ENCODE measurements around the gene LMAN2L. TPM values are rescaled to one million over a fixed set of nuclear protein-coding genes. Genes with fewer than 3 reads are reported as not detected.

LMAN2L gene
- total RNA-seq (27.0 and 41.1 TPM in 2 replicates), polyA plus RNA-seq (24.7 and 28.2 TPM in 2 replicates), polyA minus RNA-seq (ENCODE audit: low replicate concordance) (13.8 and 23.5 TPM in 2 replicates)
- 15.9 and 19.5 TPM in 2 replicates for polyA plus RNA-seq (2012)

GRCh38 chr2:96739633-96740428, at the start of gene LMAN2L:
TSS of gene LMAN2L (minus strand) at chr2:96740064. CDS start at chr2:96740040, 24 bp downstream.
- Histone ChIP-seq H4K20me1 (ENCODE audit: control insufficient read depth, extremely low read depth, insufficient read depth, low read length) (no peaks in the 10 kb centered on the region), H3K27me3 (ENCODE audit: control insufficient read depth, insufficient read depth, low read length) (no peaks in the 10 kb centered on the region), H3K4me1 (ENCODE audit: control insufficient read depth, extremely low read depth, insufficient read depth, low read length) (peaks cover 2% of the 10 kb centered on the region), H2AFZ (ENCODE audit: low read length) (peak within 1 kb of the TSS; percentile 59), H3K4me2 (ENCODE audit: extremely low read depth, insufficient read depth, low read length) (peak within 1 kb of the TSS; percentile 86), H3K4me3 (replicated peaks in 1 of 4; ENCODE audit: control extremely low read depth in 1 of 4, insufficient read depth in 1 of 4, low read depth in 3 of 4, low read length in 4 of 4) (peak within 1 kb of the TSS; percentile 44 to 93 (median 80)), H3K36me3 (ENCODE audit: control insufficient read depth, insufficient read depth, low read length) (no peaks in the 10 kb centered on the region), H3K9ac (ENCODE audit: insufficient read depth, low read length) (peak within 1 kb of the TSS; percentile 78), H3K27ac (ENCODE audit: insufficient read depth, low read length) (peak within 1 kb of the TSS; percentile 70), H3K9me3 (ENCODE audit: control insufficient read depth, insufficient read depth, low read depth, low read length) (no peaks in the 10 kb centered on the region), H3K79me2 (ENCODE audit: control insufficient read depth, insufficient read depth, low read length) (no peaks in the 10 kb centered on the region)
- TF ChIP-seq CTCF (conservative IDR thresholded peaks at IDR 0.05 in 1 of 2, IDR thresholded peaks at IDR 0.05 in 1 of 2; ENCODE audit: low read depth in 1 of 2, low read length in 2 of 2), result peak in 1 of 2 donors; percentile 11
- TF ChIP-seq EZH2 (IDR thresholded peaks at IDR 0.05; ENCODE audit: low read length, missing control alignments), result no peak
- peak; percentile 96 to 97 for DNase-seq (ENCODE audit: low read depth in 2 of 2)

- Histone ChIP-seq H3K27ac (ENCODE audit: insufficient read depth, low read length) (no peak overlapping the region), H3K9ac (ENCODE audit: insufficient read depth, low read length) (no peak overlapping the region), H3K27me3 (ENCODE audit: control insufficient read depth, insufficient read depth, low read length) (no peaks in the 10 kb centered on the region), H4K20me1 (ENCODE audit: control insufficient read depth, extremely low read depth, insufficient read depth, low read length) (no peaks in the 10 kb centered on the region), H3K9me3 (ENCODE audit: control insufficient read depth, insufficient read depth, low read depth, low read length) (no peaks in the 10 kb centered on the region), H3K36me3 (ENCODE audit: control insufficient read depth, insufficient read depth, low read length) (no peaks in the 10 kb centered on the region), H3K4me3 (replicated peaks in 1 of 4; ENCODE audit: control extremely low read depth in 1 of 4, insufficient read depth in 1 of 4, low read depth in 3 of 4, low read length in 4 of 4) (no peak overlapping the region), H3K4me1 (ENCODE audit: control insufficient read depth, extremely low read depth, insufficient read depth, low read length) (peaks cover 6% of the 10 kb centered on the region), H3K79me2 (ENCODE audit: control insufficient read depth, insufficient read depth, low read length) (no peaks in the 10 kb centered on the region), H2AFZ (ENCODE audit: low read length) (no peak overlapping the region), H3K4me2 (ENCODE audit: extremely low read depth, insufficient read depth, low read length) (no peak overlapping the region)
- no peak for DNase-seq (ENCODE audit: low read depth in 2 of 2)
- TF ChIP-seq EZH2 (IDR thresholded peaks at IDR 0.05; ENCODE audit: low read length, missing control alignments) (no peak), CTCF (conservative IDR thresholded peaks at IDR 0.05 in 1 of 2, IDR thresholded peaks at IDR 0.05 in 1 of 2; ENCODE audit: low read depth in 1 of 2, low read length in 2 of 2) (no peak)
Observed at GRCh38 chr2:96789245-96789617, 49.4 kb upstream of the LMAN2L start.

- H3K9me3 ChIP-seq (ENCODE audit: control insufficient read depth, insufficient read depth, low read depth, low read length), result no peaks in the 10 kb centered on the region
- TF ChIP-seq CTCF (conservative IDR thresholded peaks at IDR 0.05 in 1 of 2, IDR thresholded peaks at IDR 0.05 in 1 of 2; ENCODE audit: low read depth in 1 of 2, low read length in 2 of 2) (no peak), EZH2 (IDR thresholded peaks at IDR 0.05; ENCODE audit: low read length, missing control alignments) (no peak)
- no peak overlapping the region for H3K4me2 ChIP-seq (ENCODE audit: extremely low read depth, insufficient read depth, low read length)
- no peaks in the 10 kb centered on the region for H3K27me3 ChIP-seq (ENCODE audit: control insufficient read depth, insufficient read depth, low read length)
- DNase-seq (ENCODE audit: low read depth in 2 of 2), result peak in 1 of 2 donors; percentile 38
- H3K36me3 ChIP-seq (ENCODE audit: control insufficient read depth, insufficient read depth, low read length), result no peaks in the 10 kb centered on the region
- no peak overlapping the region for H3K9ac ChIP-seq (ENCODE audit: insufficient read depth, low read length)
- no peaks in the 10 kb centered on the region for H4K20me1 ChIP-seq (ENCODE audit: control insufficient read depth, extremely low read depth, insufficient read depth, low read length)
- no peak overlapping the region for H2AFZ ChIP-seq (ENCODE audit: low read length)
- no peaks in the 10 kb centered on the region for H3K79me2 ChIP-seq (ENCODE audit: control insufficient read depth, insufficient read depth, low read length)
- no peak overlapping the region for H3K27ac ChIP-seq (ENCODE audit: insufficient read depth, low read length)
- no peak overlapping the region for H3K4me3 ChIP-seq (replicated peaks in 1 of 4; ENCODE audit: control extremely low read depth in 1 of 4, insufficient read depth in 1 of 4, low read depth in 3 of 4, low read length in 4 of 4)
- H3K4me1 ChIP-seq (ENCODE audit: control insufficient read depth, extremely low read depth, insufficient read depth, low read length), result peaks cover 6% of the 10 kb centered on the region
Observed at GRCh38 chr2:96788442-96789244, 48.8 kb upstream of the LMAN2L start.
